HAP-1 (cell line): Measurements from ENCODE around the gene TAF11L2.
"Not testable (repeated sequence)": the region's sequence is repeated elsewhere in the genome, so short reads cannot be mapped to it uniquely, and the experiment has no call there.

ENCODE experiments used
- DNase-seq, 2 experiments: peaks; one replicate each; pipeline ENCODE4 v3.0.0-alpha.2; 2016 to 2020; ENCODE audit warnings: low spot score in 2 of 2
- H3K27me3 ChIP-seq: fragments of 250-450 bp; sonication (Bioruptor Pico); 2 replicates; pipeline ENCODE4 v1.5.1; 2020; ENCODE audit warnings: low read depth, mild to moderate bottlenecking, moderate library complexity
- H3K36me3 ChIP-seq: fragments of 250-450 bp; sonication (Bioruptor Pico); replicated peaks from 2 replicates; pipeline ENCODE4 v1.5.1; 2020; ENCODE audit warnings: mild to moderate bottlenecking
- H3K4me1 ChIP-seq: fragments of 250-450 bp; sonication (Bioruptor Pico); 2 replicates; pipeline ENCODE4 v1.5.1; 2020; ENCODE audit warnings: mild to moderate bottlenecking
- H3K4me3 ChIP-seq: fragments of 250-450 bp; sonication (Bioruptor Pico); 2 replicates; pipeline ENCODE4 v1.5.1; 2020; ENCODE audit warnings: mild to moderate bottlenecking, moderate library complexity
- H3K9me3 ChIP-seq: fragments of 250-450 bp; sonication (Bioruptor Pico); 2 replicates; pipeline ENCODE4 v1.5.1; 2020; ENCODE audit warnings: mild to moderate bottlenecking, moderate library complexity
- in situ Hi-C: fragments of 300-500 bp; cut with MboI; formaldehyde crosslinking; loops from 3 replicates; pipeline ENCODE4 v1.14.3; 2020; ENCODE audit warnings: low sequenced_read_pairs, inconsistent platforms, mixed read lengths

The TAF11L2 gene

GRCh38 chr5:17497931-17498330 is at the start of gene TAF11L2:
TAF11L2 (plus strand) TSS chr5:17498231.
- DNase-seq, H3K36me3 ChIP-seq, H3K9me3 ChIP-seq, H3K4me3 ChIP-seq, in situ Hi-C loops, H3K27me3 ChIP-seq, H3K4me1 ChIP-seq: not testable (repeated sequence)

GRCh38 chr5:17448877-17449276 is 49.2 kb upstream of the TAF11L2 start:
- Histone ChIP-seq H3K27me3 (peaks cover 7% of the 10 kb centered on the region; the same call in 1 of the 2 replicates), H3K9me3 (no peaks in the 10 kb centered on the region; the same call in 1 of the 2 replicates), H3K4me3 (no peak overlapping the region), H3K4me1 (no peaks in the 10 kb centered on the region), H3K36me3 (no peaks in the 10 kb centered on the region)
- in situ Hi-C loops = no loop called here
- DNase-seq = no peak

- Histone ChIP-seq H3K4me3 (no peak overlapping the region), H3K4me1 (no peaks in the 10 kb centered on the region), H3K36me3 (no peaks in the 10 kb centered on the region), H3K9me3 (no peaks in the 10 kb centered on the region; the same call in 1 of the 2 replicates), H3K27me3 (no peaks in the 10 kb centered on the region)
- in situ Hi-C loops = no loop called here
- no peak for DNase-seq
These were observed 45.1 kb upstream of the TAF11L2 start for GRCh38 chr5:17452936-17453335.

GRCh38 chr5:17455942-17456341 is 42.1 kb upstream of the TAF11L2 start:
- in situ Hi-C loops = no loop called here
- Histone ChIP-seq H3K27me3 (no peaks in the 10 kb centered on the region), H3K4me1 (no peaks in the 10 kb centered on the region), H3K9me3 (no peaks in the 10 kb centered on the region; the same call in 1 of the 2 replicates), H3K4me3 (no peak overlapping the region), H3K36me3 (no peaks in the 10 kb centered on the region)
- DNase-seq = no peak

GRCh38 chr5:17461793-17462192 is 36.2 kb upstream of the TAF11L2 start:
- Histone ChIP-seq H3K9me3 (no peaks in the 10 kb centered on the region), H3K4me3 (no peak overlapping the region), H3K36me3 (no peaks in the 10 kb centered on the region), H3K4me1 (no peaks in the 10 kb centered on the region), H3K27me3 (no peaks in the 10 kb centered on the region)
- no peak for DNase-seq
- in situ Hi-C loops = no loop called here

- Histone ChIP-seq H3K36me3 (no peaks in the 10 kb centered on the region), H3K4me1 (no peaks in the 10 kb centered on the region), H3K4me3 (no peak overlapping the region), H3K27me3 (no peaks in the 10 kb centered on the region), H3K9me3 (no peaks in the 10 kb centered on the region)
- in situ Hi-C loops = no loop called here
- DNase-seq = no peak
These were observed 34.4 kb upstream of the TAF11L2 start for GRCh38 chr5:17463653-17464052.

- Histone ChIP-seq H3K4me1 (no peaks in the 10 kb centered on the region), H3K36me3 (no peaks in the 10 kb centered on the region), H3K9me3 (no peaks in the 10 kb centered on the region), H3K4me3 (no peak overlapping the region), H3K27me3 (no peaks in the 10 kb centered on the region)
- in situ Hi-C loops = no loop called here
- DNase-seq = no peak
These were observed 28.0 kb upstream of the TAF11L2 start for GRCh38 chr5:17470064-17470463.

- in situ Hi-C loops, H3K4me1 ChIP-seq, H3K4me3 ChIP-seq, H3K27me3 ChIP-seq, H3K9me3 ChIP-seq, H3K36me3 ChIP-seq, DNase-seq: not testable (repeated sequence)
These were observed 23.0 kb upstream of the TAF11L2 start for GRCh38 chr5:17475064-17475463.

GRCh38 chr5:17477043-17477442 is 21.0 kb upstream of the TAF11L2 start:
- H3K4me3 ChIP-seq = no peak overlapping the region
- in situ Hi-C loops = no loop called here
- no peaks in the 10 kb centered on the region for H3K36me3 ChIP-seq
- H3K27me3 ChIP-seq = no peaks in the 10 kb centered on the region; the same call in 1 of the 2 replicates
- H3K4me1 ChIP-seq = no peaks in the 10 kb centered on the region
- DNase-seq = no peak
- H3K9me3 ChIP-seq = no peaks in the 10 kb centered on the region

GRCh38 chr5:17477573-17478265 is 20.3 kb upstream of the TAF11L2 start:
- H3K9me3 ChIP-seq = no peaks in the 10 kb centered on the region
- H3K4me1 ChIP-seq = no peaks in the 10 kb centered on the region
- no peaks in the 10 kb centered on the region for H3K36me3 ChIP-seq
- H3K4me3 ChIP-seq = no peak overlapping the region
- H3K27me3 ChIP-seq = no peaks in the 10 kb centered on the region; the same call in 1 of the 2 replicates
- no peak for DNase-seq
- in situ Hi-C loops = no loop called here

GRCh38 chr5:17481378-17481777 is 16.7 kb upstream of the TAF11L2 start:
- in situ Hi-C loops = no loop called here
- H3K4me1 ChIP-seq = no peaks in the 10 kb centered on the region
- H3K4me3 ChIP-seq = no peak overlapping the region
- no peaks in the 10 kb centered on the region; the same call in none of the 2 replicates for H3K27me3 ChIP-seq
- H3K36me3 ChIP-seq = no peaks in the 10 kb centered on the region
- H3K9me3 ChIP-seq = no peaks in the 10 kb centered on the region
- DNase-seq = no peak

GRCh38 chr5:17482790-17483189 is 15.2 kb upstream of the TAF11L2 start:
- in situ Hi-C loops = no loop called here
- H3K36me3 ChIP-seq = no peaks in the 10 kb centered on the region
- H3K9me3 ChIP-seq = no peaks in the 10 kb centered on the region
- no peaks in the 10 kb centered on the region for H3K4me1 ChIP-seq
- H3K27me3 ChIP-seq = no peaks in the 10 kb centered on the region; the same call in none of the 2 replicates
- H3K4me3 ChIP-seq = no peak overlapping the region
- DNase-seq = no peak

GRCh38 chr5:17486464-17487173 is 11.4 kb upstream of the TAF11L2 start:
- H3K36me3 ChIP-seq, H3K4me3 ChIP-seq, H3K9me3 ChIP-seq, H3K4me1 ChIP-seq, DNase-seq, H3K27me3 ChIP-seq, in situ Hi-C loops: not testable (repeated sequence)

GRCh38 chr5:17487174-17487512 is 10.9 kb upstream of the TAF11L2 start:
- in situ Hi-C loops = no loop called here
- Histone ChIP-seq H3K27me3 (no peaks in the 10 kb centered on the region; the same call in 1 of the 2 replicates), H3K4me1 (no peaks in the 10 kb centered on the region), H3K4me3 (no peak overlapping the region), H3K36me3 (no peaks in the 10 kb centered on the region), H3K9me3 (no peaks in the 10 kb centered on the region)
- no peak for DNase-seq
